Embryonic facial prominence (tissue), 1 donor: ENCODE results near the gene ABHD12B.

Experiments
- DNase-seq: peaks from one replicate; pipeline ENCODE4 v3.0.0-alpha.2; 2016; ENCODE audit errors: extremely low spot score

ABHD12B gene

DNA sequence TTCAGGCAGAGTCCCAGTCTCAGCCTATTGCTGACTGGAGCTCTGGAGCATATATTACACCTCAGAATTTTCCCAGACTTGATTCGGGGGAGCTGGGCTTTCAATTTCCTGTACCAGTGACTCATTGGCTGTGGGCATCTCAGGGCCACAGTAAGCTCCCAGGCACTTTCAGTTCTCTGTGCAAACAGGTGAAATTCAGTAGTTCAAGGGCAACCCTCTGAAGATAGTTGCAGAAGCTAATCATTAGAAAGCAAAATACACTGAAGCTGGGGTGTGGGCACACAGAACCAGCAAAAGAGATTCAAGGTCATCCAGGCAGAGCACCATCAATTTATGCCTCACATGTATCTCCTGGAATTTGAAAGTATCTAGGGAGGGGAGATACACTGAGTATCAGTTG is 32.8 kb upstream of the ABHD12B start:
- no peak for DNase-seq

DNA sequence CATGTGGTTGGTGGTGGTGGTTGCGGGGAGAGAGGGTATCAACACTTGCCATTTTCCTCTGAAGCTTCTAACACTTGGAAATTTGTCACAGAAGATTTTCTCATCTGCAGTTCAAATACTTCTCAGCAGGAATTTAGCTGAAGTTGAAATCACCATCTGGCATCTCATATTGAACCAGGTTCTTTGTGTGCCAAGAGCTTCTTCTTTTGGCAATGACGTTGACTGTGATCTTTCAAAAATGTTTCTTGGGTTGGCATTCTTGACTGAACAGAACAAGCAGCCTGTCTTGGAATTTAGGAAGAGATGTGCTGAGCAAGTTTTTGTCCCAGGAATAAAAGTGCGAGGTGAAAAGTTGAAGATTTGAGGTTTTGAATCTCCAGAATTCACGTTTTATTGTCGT is 32.2 kb upstream of the ABHD12B start:
- no peak for DNase-seq

DNA sequence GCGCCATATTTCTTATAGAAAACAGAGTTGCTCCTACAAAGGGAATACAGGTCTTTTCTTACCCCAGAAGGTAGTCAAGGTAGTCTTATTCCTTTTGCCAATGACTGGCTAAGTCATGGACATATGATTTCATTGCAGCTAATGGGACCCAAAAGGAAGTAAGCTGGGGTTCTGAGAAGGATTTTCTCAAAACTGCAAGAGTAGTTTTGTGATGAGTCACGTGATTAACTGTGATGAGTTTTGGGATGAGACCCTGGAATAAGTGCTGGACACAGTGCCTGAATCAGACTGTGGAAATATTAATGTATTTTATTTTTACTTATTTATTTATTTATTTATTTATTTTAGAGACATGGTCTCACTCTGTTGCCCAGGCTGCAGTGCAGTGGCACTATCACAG is 27.5 kb upstream of the ABHD12B start:
- DNase-seq: no peak

GRCh38 chr14:50845166-50845565 is 26.7 kb upstream of the ABHD12B start:
- DNase-seq: no peak

GRCh38 chr14:50846226-50846880 is 25.5 kb upstream of the ABHD12B start:
- DNase-seq: no peak

DNA sequence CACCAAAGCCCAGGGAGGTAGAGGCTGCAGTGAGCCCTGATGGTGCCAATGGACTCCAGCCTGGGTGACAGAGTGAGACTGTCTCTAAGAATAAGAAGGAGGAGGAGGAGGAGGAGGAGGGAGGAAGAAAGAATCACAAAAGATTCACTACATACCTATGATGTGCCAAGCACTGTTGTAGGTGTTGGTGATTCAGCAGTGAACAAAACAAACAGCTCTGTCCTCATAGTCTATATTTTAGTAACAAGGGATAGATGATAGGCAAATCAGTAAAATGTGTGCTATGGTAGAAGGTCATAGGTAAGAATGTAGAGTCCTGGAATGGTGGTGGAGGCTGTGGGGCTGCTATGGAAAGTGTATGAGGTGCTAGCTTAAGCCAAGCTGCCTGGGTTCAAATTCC is 18.0 kb upstream of the ABHD12B start:
- no peak for DNase-seq

GRCh38 chr14:50854521-50854920 is 17.3 kb upstream of the ABHD12B start:
- DNase-seq: no peak

- no peak for DNase-seq
Measured at GRCh38 chr14:50855558-50855957, 16.3 kb upstream of the ABHD12B start.

DNA sequence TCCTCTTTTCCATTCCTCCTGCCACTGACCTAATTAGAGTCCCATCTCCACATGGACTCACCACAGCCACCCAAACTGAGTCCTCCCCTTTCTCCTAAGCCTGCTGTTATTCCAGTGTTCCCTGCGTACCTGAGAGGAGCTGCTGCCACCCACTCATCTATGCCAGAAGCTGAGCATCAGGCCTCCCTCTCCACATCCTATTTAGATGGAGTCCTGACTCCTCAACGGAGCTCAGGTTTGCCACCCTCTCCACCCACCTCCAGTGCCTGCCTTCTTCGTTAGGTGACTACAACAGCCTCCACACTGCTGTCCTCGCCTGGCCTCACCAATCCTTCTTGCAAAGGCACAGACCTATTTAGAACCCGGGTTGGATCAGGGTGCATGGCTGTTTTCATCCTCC is 15.2 kb upstream of the ABHD12B start:
- DNase-seq: no peak

GRCh38 chr14:50859296-50859624 is 12.6 kb upstream of the ABHD12B start:
- no peak for DNase-seq

DNA sequence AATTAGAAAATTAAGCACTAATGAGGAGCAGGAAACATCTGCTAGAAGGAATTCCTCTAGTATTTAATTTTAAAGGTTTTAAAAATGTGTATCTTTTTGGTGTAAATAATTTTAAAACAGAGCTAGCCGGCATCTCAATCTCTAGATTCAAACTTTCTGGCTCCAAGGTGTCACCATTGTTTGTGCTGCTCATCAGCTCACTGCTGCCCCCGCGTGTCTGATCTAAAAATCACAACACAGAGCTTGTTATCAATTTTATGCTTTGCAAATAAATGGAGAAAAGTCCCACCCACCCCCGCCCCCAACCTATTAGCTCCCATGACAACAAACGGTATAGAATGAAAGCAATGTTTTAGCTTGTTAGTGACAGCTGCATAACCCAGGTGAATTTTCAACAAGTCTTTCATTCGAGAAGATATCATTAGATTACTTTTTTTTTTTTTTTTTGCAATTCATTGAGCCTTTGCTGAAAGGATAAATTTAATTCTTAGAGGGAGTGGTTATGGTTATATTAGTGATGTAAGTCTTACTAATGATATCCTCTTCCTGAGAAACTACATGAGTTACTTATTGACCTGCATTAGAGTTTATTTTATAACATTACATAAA is 11.3 kb upstream of the ABHD12B start:
- DNase-seq: peak; percentile 56

- no peak for DNase-seq
Measured at GRCh38 chr14:50862036-50862570, 9.8 kb upstream of the ABHD12B start.

GRCh38 chr14:50864237-50864636 is 7.6 kb upstream of the ABHD12B start:
- DNase-seq: no peak

GRCh38 chr14:50864946-50865345 is 6.9 kb upstream of the ABHD12B start:
- no peak for DNase-seq

GRCh38 chr14:50865391-50866076 is 6.3 kb upstream of the ABHD12B start:
- no peak for DNase-seq

DNA sequence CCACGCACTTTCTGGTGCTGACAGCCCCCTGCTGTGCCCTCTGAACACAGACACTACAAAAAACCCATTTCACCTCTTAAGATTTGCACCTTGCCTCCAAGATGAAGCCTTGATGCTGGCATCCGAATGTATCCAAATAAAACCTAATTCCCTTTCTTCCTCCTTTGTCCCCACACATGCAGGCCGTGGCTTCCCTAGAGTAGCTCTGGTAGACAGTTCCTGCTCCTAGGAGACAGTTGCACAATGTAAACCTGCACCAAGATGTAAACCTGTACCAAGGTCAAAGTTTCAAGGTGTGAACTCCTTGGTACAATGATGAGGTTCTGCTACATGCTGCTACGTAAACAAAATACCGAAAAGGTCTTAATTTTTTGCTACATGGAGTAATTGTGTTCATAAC is 625 bp upstream of the ABHD12B start:
- no peak for DNase-seq

DNA sequence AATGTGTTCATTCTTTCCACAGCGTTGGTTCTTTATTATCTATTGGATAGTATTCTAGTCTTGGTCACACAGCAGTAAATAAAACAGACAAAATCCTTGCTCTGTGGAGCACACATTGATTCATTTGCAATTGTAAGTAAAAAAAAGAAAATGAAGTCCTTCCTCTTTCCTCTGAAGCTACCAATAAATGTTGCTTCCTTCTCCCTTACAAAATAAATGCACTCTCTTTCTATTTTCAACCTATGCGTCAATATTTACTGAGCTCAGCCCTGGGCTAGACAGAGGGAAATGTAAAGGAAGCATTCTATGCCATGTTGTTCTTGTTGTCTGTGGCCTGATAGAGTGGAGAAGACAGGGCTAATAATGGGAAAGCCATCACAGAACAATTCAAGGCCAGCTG is 2.9 kb downstream of the ABHD12B start:
- DNase-seq: no peak

DNA sequence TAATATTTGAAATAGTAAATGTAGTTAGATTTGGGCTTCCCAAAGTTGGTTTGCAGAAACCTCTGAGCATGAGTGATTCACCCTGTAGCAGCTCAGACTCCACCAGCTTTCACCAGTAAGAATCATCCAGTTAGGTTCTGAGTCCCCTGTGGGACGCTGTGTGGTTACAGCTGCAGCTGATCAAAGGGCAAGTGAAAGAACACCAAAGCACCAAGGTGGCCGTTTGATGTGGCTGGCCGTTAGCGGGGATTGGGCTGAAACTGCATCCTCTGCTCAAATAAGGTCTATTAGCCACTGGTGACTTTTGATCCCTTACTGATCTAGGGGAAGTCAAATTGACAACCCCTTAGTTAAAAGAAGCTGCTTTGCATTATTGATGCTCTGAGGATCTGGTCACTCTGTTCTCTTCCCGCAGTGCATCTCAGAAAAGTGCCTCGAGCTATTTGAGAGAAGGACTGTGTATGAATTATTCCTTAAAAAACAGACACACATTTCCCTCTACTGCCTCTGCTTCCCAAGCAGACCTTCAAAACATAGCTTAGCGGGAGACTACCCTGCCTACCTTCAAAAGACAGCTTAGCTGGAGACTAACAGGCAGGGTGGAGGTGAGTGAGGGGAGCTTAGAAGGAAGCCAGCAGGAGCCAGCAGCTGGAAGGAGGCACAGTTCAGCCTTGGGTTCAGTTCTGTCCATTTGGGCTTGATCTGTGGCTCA is 3.7 kb downstream of the ABHD12B start:
- no peak for DNase-seq

DNA sequence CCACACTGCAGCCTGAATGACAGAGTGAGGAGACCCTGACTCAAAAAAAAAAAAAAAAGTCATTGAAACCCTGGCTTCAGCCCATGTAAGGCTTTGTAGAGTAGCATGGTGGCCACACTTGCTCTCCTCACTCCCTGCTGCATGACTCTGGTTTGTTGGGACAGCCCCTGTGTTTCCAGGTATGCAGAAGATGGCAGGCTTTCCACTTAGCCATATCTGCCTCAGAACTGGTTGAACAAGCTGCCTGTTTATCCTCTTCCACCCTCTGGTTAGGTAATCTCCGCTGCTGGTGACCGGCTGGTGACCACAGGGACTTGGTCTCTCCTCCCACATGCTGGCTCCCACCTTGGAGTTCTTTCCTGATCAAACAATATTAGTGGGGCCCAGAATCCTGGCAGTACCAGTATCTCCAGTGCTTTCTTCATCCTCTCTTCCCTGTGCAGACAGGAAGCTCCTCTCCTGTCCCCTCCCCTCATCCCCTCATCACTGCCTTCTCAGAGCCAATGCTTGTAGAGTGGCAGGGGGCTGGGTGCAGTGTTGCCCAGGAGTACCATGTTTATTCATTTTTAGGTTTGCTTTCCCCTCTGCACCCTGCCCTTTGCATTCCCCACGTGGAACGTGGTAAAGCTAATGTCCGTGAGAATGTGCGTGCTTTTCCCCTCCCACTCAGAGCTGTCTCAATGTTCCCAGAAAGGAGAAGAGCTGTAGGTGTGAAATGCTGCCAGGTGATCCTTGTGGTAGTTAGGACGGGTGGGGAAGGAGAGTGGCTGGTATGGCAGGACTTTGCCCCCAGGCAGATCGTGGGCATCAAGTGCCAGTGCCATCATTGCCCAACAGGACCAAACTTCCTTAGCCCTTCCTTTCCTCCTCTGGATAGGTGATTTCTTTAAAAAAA is 11.3 kb downstream of the ABHD12B start:
- DNase-seq: no peak

DNA sequence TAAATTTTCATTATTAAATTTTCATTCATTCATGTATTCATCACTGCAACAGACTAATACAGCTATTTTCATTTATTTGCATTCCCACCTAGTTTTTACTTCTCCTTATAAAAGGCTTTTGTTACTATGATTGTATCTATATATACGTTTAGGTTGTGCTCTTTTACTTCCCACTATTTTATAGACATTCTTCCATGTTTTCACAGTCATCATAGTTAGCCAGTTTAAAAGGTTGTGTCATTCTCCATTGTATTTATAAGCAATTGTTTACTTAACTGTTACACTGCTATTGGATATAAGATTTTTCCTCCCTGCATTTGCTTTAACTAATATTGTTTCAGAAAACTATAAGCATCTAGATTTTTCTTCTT is 12.0 kb downstream of the ABHD12B start:
- no peak for DNase-seq

DNA sequence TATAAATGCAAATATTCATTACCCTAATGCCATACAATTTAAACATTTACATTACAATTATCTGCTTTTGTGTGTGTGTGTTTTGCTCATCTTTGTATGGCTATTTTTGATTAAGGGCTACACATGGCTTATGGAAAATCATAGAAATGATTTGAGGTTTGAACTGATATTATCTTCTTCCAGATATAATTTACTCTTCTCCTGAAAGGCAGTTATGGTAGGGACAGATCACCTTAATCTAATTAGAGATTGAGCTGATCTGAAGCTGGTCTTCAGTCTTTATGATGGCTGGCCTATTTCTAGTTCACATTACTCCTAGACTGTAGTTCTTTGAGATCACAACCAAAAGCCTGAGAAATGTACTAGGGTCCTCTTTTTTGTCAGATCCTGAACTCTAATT is 15.6 kb downstream of the ABHD12B start:
- no peak for DNase-seq

DNA sequence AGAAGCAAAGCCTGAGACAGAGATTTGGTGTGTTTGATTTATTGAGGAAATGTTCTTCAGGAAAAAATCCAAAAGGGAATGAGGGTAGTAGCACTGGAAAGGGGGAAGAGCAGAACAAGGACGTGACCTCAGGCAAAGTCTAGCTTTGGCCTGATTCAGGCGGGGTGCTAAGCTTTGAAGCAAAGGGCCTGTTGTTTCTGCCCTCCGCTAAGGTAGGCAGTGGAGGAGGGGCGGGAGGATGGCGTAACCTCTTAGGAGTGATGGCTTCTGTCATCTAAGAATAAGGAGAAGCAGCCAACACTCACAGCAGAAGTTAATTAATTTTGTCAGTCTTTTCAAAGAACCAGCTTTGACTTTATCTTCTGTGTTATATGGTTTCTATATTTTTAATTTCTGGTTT is 20.4 kb downstream of the ABHD12B start:
- DNase-seq: no peak
